Fibroblast of pulmonary artery (primary cell): ENCODE data around the gene A3GALT2.

Experiments used
- DNase-seq: peaks from one replicate; pipeline ENCODE4 v3.0.0-alpha.2; 2010; ENCODE audit warnings: low read depth
- H3K4me3 ChIP-seq: replicated peaks from 2 replicates; pipeline ENCODE4 v1.5.1; 2011; ENCODE audit warnings: low read depth, mild to moderate bottlenecking, control low read depth, low read length, moderate library complexity
- CTCF ChIP-seq: IDR thresholded peaks from 2 replicates; pipeline ENCODE4 v1.5.1; 2011; ENCODE audit warnings: mild to moderate bottlenecking, control low read depth, low read length, inconsistent platforms; ENCODE audit errors: missing control alignments

A3GALT2 gene

GRCh38 chr1:33287317-33287716 is 33.6 kb downstream of the A3GALT2 start:
- DNase-seq = no peak
- TF ChIP-seq CTCF = no peak
- H3K4me3 ChIP-seq = no peak overlapping the region

GRCh38 chr1:33286451-33287185 is 34.3 kb downstream of the A3GALT2 start:
- no peak overlapping the region for H3K4me3 ChIP-seq
- TF ChIP-seq CTCF = no peak
- no peak for DNase-seq

GRCh38 chr1:33284049-33284448 is 36.8 kb downstream of the A3GALT2 start:
- H3K4me3 ChIP-seq = no peak overlapping the region
- DNase-seq = no peak
- no peak for TF ChIP-seq CTCF

DNA sequence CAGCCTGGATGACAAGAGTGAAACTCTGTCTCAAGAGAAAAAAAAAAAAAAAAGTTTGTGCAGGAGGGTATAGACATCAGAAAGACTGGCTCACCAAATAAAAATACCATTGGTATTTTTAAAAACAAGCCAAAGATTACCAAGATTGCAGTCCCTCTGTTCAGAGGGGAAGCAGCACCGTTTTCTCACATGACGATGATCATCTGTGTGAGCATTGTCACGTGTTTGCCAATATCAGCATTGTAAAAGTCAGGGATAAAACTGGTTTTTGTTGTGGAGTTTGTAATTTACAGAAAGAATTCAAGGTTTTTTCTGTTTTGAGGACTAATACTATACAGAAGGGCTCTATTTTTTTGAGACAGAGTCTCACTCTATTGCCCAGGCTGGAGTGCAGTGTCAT is 38.1 kb downstream of the A3GALT2 start:
- TF ChIP-seq CTCF = no peak
- DNase-seq = no peak

DNA sequence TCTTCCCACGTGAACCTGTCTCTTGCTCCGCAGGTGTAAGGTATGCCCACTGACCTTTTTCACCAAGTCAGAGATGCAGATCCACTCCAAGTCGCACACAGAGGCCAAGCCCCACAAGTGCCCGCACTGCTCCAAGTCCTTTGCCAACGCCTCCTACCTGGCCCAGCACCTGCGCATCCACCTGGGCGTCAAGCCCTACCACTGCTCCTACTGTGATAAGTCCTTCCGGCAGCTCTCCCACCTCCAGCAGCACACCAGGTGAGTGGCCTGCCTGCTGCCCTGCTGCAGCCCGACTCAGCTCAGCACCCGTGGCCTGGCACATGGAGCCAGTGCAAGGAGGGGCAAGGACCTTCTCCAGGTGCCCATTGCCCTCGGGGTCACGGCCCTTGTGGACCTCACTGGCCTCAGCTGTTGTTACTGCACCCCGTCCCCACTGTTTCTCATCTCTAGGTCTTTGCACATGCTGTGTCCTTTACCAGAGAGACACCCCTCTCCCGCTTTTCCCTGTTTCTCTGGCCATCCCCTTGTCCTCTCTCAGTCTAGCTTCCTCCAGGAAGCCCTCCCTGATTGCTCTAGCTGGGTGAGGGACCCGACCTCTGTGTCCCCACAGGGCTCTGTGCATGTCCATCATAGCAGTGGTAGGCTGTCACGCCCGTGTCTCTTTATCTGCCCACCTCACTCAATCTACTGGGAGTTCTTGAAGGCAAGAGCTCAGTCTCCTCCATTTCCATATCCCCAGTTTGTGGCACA is 39.2 kb downstream of the A3GALT2 start:
- DNase-seq = no peak
- no peak overlapping the region for H3K4me3 ChIP-seq
- TF ChIP-seq CTCF = no peak

More for the DNA sequence above, 38.1 kb downstream of the A3GALT2 start:
- H3K4me3 ChIP-seq = no peak overlapping the region

DNA sequence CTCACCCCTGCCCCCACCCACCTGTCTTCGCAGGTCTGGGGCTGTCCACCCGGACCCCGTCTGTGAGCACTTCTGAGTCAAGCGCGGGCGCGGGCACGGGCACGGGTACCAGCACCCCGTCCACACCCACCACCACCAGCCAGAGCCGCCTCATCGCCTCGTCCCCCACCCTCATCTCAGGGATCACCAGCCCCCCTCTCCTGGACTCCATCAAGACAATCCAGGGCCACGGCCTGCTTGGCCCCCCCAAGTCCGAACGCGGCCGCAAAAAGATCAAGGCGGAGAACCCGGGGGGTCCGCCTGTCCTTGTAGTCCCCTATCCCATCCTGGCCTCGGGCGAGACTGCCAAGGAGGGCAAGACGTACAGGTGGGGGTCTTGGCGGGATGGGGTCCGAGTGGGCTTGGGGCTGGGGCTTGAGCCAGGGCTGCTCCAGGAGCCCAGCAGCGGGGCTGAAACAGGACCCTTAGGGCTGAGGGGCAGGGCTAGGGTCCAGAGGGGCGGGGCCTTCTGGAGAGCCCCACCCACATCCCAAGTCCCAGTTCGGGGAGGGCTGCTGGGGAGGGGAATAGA is 40.7 kb downstream of the A3GALT2 start:
- DNase-seq = no peak
- no peak overlapping the region for H3K4me3 ChIP-seq
- TF ChIP-seq CTCF = no peak
